B cell (primary cell): Measurements from ENCODE around the gene TMA7.

Experiments used
- CTCF ChIP-seq: fragments of 200-600 bp; IDR thresholded peaks from one replicate; pipeline ENCODE4 v1.8.0; 2022; ENCODE audit warnings: antibody characterized with exemption, mild to moderate bottlenecking
- EZH2 ChIP-seq: IDR thresholded peaks from 2 replicates; pipeline ENCODE4 v1.6.1; 2012; ENCODE audit warnings: borderline replicate concordance, low read depth, mild to moderate bottlenecking, moderate library complexity, low read length; ENCODE audit not compliant: insufficient read depth, poor library complexity, severe bottlenecking

GRCh38 chr3:48409291-48410201 is 30.5 kb upstream of the TMA7 start:
- no peak for TF ChIP-seq CTCF
- TF ChIP-seq EZH2, result no peak
